COLO668 (cell line): ENCODE data around the gene CDK6.

Experiments used
- DNase-seq: peaks from one replicate; lab custom pipeline; 2025; ENCODE audit not compliant: unreplicated experiment; lab: John Stamatoyannopoulos, UW

Gene CDK6

DNA sequence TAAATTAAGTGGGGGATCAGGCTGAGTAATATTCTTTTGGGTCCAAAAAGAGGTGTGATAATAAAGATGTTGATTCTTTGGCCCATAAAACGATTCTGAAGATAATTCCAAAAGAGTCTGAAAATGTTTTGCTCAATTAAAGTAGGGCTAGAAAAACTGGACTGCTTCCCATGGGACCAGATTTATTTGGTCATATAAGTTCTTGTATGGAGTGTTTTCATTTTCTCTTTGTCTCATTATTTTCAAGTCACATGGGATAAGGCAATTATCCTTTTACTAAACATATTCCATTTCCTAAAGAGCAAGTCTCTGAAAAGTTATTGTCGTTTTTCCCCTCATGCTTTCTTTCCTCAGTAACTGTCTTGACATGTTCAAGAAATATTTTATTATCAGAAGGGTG lies 41.5 kb downstream of the CDK6 start:
- no peak for DNase-seq

- no peak for DNase-seq
These were observed 42.0 kb downstream of the CDK6 start for GRCh38 chr7:92794391-92794790.

- no peak for DNase-seq
These were observed 42.6 kb downstream of the CDK6 start for GRCh38 chr7:92793656-92794205.

DNA sequence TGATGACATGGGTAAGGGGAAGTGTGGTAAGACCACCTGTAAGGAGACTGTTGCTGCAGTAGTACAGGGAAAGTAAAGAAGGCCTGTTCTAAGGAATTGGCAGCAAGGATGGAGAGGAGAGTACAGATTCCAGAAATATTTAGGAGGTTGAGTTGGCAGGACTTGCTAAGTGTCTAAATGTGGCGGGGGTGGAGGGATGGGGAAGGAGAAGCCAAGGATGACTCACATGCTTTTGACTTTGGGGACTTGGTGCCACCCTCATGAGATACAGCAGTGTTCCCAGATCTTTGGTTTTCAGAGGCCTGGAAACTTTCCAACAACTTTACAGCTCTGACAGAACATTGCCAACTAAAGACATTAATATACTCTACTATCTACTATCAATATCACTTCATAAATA lies 45.4 kb downstream of the CDK6 start:
- no peak for DNase-seq

- DNase-seq: no peak
These were observed 47.7 kb downstream of the CDK6 start for GRCh38 chr7:92788559-92789183.

DNA sequence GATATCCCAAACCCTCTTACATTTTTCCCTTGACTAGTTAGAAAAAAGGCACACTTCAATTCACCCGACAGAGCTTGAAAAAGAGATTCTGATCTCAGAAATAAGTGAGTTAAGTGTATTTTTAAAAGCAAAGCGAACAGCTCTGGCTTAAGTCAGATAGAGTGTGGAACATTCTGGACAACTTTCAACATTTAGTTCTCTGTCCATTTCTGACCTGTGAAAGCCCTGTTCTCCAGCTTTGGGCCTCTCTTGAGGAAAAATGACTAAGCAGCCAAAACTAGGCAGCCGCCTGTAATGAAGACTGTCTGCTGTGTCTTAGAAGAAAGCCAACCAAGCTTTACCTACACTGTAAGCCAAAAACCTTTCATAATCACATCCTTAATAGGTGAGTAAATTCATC lies 50.5 kb downstream of the CDK6 start:
- DNase-seq: no peak

DNA sequence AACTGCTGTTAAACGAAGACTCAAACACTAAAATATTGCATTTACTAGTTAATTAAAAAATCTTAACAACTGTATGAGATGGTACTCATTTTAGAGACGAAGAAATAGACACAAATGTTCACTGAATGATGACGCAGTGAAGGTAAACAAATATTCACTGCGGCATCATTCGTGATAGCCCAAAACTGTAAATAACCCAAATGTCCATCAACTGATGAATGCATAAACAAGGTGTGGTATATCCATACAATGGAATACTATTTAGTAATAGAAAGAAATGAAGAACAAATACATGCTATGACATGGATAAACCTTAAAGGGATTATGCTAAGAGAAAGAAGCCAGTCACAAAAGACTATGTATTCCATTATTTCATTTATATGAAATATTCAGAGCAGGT lies 51.4 kb downstream of the CDK6 start:
- DNase-seq: no peak

DNA sequence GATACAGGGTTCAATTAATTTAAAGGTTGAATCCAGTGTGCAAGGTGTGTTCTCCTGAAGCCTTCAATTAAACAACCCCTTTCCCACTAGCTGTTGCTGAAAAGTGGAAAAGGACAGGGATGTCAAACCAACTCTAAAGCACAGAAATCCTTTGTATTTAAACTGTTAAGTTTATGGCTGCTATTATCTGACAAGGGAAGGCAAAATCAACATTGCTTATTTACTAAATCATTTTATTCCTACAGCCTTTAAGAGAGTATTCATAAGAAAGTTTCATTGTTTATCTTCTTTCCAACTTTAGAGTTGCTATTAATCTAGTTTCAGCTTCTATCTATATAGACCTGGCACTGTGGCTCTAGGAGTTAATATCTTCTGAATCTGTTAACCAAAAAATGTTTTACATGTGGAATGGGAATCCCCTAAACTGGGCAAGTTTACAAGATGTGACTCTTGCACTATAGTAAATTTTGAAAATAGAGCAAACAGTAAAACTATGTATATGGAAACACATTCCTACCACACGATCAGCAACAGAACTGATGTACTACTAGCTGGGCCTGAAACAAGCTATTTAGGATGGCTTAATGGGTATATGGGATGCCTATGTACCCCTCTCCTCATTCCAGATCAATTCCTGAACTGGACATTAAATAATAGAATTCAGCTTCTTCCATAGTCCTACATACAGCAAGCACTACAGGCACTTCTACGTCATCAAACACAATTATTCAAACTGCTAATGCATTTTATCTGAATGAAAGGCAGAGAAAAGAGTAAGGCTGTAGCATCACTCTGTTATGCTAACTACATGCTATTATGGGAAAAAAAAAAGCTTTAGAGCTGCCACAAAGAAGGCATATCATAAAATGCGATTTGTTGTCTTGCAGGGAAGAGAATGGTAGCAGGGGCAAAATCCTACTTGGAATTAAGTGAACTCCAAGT lies 52.8 kb downstream of the CDK6 start:
- no peak for DNase-seq

- no peak for DNase-seq
These were observed 53.5 kb downstream of the CDK6 start for GRCh38 chr7:92782855-92783254.

DNA sequence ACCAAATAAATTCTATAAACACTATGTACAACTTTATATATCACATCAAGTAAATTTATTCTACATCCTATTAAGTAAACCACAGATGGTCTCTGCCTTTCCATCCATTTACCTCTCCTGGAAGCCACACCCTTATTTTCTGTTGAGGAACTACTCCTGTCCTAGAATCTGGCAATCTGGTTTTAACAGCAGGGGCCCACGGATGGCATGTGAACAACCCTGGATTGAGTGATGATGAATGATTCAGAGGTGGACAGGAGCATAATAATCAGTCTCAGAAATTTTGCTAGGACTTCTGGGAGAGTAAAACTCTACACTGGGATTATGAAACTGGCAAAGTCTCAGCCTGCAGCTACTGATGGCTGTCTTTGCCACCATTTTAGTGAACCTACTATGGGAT lies 54.1 kb downstream of the CDK6 start:
- DNase-seq: no peak

DNA sequence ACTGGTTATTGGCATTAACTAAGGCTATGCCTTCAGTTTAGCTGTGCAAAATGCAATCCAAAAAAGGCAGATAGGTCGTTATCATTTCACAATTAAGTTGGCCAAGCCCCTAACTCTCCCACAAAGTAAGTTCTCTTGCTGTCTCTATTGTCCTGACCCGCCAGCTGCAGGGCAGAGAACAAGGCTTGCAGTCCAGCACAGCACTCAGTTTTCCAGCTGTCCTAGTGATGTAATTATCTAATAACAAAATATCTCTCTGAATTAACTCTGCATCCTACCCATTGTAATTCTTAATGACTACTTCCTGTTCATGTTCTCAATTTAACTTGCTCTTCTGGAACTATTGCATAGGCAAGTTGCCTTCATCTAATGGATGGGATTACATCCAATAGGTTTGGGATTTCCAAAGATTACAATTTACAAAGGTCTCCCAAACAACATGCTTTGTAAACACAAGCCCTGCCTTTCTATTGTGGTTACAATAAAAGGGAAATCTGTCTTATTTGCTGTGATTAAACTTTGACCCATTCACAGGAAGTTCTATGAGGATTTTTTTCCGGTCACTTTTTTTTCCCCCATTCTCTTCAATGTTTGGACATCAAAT lies 55.2 kb downstream of the CDK6 start:
- peak; percentile 30 for DNase-seq

DNA sequence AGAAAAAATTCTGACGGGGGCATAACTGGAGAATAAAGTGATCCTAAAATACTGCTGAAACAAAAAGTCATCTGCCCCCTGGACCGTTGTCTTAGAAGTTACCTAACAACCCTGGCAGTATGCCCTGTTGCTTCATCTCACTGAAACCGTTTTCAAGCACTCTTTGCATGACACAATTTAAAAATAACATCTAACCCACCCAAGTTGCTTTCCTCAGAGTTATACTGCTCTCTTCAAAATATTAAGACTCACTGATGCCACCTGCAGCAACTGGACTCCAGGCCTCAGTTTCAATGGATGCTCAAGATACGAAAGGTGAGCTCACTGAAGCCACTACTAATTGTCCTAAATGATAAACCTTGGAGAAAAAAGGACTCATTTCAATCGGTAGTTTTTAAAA lies 57.4 kb downstream of the CDK6 start:
- DNase-seq: no peak

GRCh38 chr7:92777993-92778392 lies 58.4 kb downstream of the CDK6 start:
- DNase-seq: no peak

GRCh38 chr7:92773808-92774207 lies 62.6 kb downstream of the CDK6 start:
- DNase-seq: no peak

DNA sequence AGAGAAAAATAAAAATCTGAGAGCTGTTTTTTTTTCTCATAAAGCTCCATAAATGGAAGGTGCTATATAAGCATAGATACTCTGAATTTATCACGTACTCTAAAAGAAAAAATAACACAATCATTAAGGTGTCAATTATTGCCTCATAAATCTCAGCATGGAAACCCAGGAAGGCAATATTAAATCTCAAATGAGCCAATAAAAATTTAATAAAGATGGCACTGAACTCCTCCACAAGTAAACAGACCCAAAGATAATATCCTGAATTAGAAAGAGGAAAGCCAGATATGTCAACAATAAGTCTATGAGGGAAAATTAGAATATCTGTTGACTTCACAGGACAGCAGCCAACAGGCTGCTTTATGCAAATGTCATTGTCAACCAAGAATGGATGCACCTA lies 66.5 kb downstream of the CDK6 start:
- no peak for DNase-seq

- no peak for DNase-seq
These were observed 67.0 kb downstream of the CDK6 start for GRCh38 chr7:92769394-92769699.

DNA sequence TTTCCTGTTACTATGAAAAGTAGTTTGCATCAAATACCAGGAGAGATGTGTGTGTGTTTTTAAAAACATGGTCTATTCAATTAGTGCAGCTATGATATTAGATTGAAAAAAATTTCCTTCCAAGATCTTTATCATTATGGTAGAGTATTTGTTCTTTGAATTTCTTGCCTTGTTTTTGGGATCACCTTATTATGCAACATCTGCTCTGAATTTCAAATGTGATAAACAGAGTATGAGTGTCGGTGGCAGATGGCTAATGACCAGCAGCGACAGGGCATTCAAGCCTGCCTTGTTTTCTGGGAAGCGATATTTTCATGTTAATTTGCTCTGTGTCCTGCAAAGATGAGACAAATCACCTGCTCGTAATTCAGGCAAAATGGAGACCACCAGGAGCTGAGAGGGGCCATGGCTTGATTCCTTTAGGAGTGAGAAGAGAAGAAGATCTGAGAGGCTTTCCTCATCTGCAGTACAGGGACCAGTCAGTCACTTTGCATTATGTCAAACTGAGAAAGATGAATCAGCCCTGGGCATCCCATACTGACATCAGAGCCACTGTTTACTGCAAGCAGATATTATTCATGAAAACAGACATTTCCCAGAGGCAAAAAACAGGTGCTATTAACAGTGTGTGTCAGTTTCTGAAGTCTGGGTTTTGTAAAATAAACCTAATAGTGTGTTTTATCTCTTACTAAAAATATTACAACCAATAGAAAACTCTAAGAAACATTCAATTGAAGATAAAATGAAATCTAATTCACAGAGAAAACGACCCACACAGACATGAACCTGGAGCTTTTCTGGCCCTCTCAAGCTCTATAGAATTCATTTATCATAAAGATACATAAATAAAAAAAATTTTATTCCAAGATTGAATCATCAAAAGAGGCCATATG lies 67.6 kb downstream of the CDK6 start:
- peak; percentile 11 for DNase-seq

- DNase-seq: no peak
These were observed 68.9 kb downstream of the CDK6 start for GRCh38 chr7:92767437-92767836.

DNA sequence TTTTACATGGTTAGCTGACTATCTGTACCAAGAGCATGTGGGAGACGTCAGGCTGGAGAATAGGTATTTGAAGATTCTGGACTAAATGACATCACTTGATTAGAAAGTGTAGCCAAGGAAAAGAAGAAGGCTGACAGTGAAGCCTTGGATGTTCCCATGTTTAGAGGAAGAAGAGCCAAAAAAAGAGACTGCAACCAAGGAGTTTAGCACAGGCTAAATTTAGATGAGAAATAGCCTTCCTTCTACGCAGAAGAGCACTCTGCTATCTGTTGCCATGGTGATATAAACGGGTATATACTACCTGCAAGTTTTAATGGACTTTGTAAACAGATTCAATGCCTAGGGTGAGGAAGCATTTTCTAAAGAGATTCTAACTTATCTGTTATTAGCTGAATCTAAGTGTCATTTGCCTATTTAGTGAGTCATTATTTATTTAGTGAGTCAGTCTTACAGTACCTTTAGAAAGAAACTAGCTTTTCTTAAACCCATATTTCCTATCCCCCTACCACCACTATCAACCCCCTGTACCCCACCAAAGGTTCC lies 69.8 kb downstream of the CDK6 start:
- DNase-seq: no peak

DNA sequence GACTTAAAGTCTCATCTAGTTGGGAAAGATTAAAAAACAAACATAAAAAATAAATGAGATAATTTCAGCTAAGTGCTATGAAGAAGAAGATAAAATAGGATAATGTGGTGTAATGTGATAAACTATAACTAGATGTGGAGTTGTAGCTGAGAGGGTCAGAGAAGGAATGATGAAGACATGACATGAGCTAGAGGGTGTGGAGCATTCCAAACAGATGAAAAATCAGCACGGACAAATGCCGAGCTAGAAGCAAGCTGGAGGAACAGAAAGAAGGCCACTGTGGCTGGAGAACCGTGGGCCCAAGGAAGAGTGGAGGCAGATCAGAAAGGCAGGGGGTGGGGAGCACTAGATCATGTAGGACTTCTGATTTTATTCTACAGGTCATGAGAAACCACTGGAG lies 70.6 kb downstream of the CDK6 start:
- DNase-seq: no peak
